Activated CD4-positive, alpha-beta T cell treated with anti-CD3 and anti-CD28 coated beads for 4 hours (primary cell): ENCODE results near the gene PSMD11.

Experiments
- DNase-seq, 2 donors: peaks; one replicate each; pipeline ENCODE4 v3.0.0-alpha.2; 2020

The PSMD11 gene

GRCh38 chr17:32491371-32492263 lies 47.3 kb downstream of the PSMD11 start:
- DNase-seq, result no peak

- no peak for DNase-seq
Measured at GRCh38 chr17:32492264-32492589, 47.9 kb downstream of the PSMD11 start.

GRCh38 chr17:32492648-32493289 lies 48.5 kb downstream of the PSMD11 start:
- DNase-seq, result no peak

- no peak for DNase-seq
Measured at GRCh38 chr17:32493571-32493970, 49.3 kb downstream of the PSMD11 start.

GRCh38 chr17:32493976-32494513 lies 49.7 kb downstream of the PSMD11 start:
- DNase-seq, result no peak

GRCh38 chr17:32494621-32495358 lies 50.5 kb downstream of the PSMD11 start:
- DNase-seq, result no peak

GRCh38 chr17:32495359-32496231 lies 51.3 kb downstream of the PSMD11 start:
- DNase-seq, result no peak

GRCh38 chr17:32496395-32497073 lies 52.2 kb downstream of the PSMD11 start:
- DNase-seq, result no peak

GRCh38 chr17:32497431-32498205 lies 53.3 kb downstream of the PSMD11 start:
- DNase-seq, result no peak

- DNase-seq, result no peak
Measured at GRCh38 chr17:32498391-32498790, 54.1 kb downstream of the PSMD11 start.

- DNase-seq, result no peak
Measured at GRCh38 chr17:32502013-32502412, 57.7 kb downstream of the PSMD11 start.

- DNase-seq, result no peak
Measured at GRCh38 chr17:32502710-32503109, 58.4 kb downstream of the PSMD11 start.

- DNase-seq, result peak in 1 of 2 donors; percentile 29
Measured at GRCh38 chr17:32503251-32504165, 59.2 kb downstream of the PSMD11 start.

GRCh38 chr17:32504166-32504990 lies 60.1 kb downstream of the PSMD11 start:
- DNase-seq, result no peak

- no peak for DNase-seq
Measured at GRCh38 chr17:32508926-32509325, 64.6 kb downstream of the PSMD11 start.

GRCh38 chr17:32510466-32510865 lies 66.2 kb downstream of the PSMD11 start:
- no peak for DNase-seq

- no peak for DNase-seq
Measured at GRCh38 chr17:32512328-32512727, 68.0 kb downstream of the PSMD11 start.

- DNase-seq, result no peak
Measured at GRCh38 chr17:32513579-32513978, 69.3 kb downstream of the PSMD11 start.

- no peak for DNase-seq
Measured at GRCh38 chr17:32514606-32515005, 70.3 kb downstream of the PSMD11 start.
